BJ (cell line): Measurements from ENCODE around the gene LSP1. TPM values are rescaled to one million over a fixed set of nuclear protein-coding genes. Genes with fewer than 3 reads are reported as not detected.
A peak's percentile ranks its signal among the peaks of the same experiment; 100 is the strongest.

Experiments
- CTCF ChIA-PET: fragments of 350-600 bp; formaldehyde crosslinking; extraction: SDS; loops from one replicate; lab custom pipeline; 2021; ENCODE audit warnings: antibody characterized with exemption, inconsistent platforms; lab: Yijun Ruan, JAX
- POLR2A ChIA-PET: fragments of 300-600 bp; sonication (Branson Sonifier 250); formaldehyde crosslinking; extraction: SDS; loops from one replicate; lab custom pipeline; 2021; ENCODE audit warnings: antibody characterized with exemption; lab: Charles Lee
- DNase-seq: peaks from one replicate; pipeline ENCODE4 v3.0.0-alpha.2; 2011; ENCODE audit warnings: low read depth
- H3K27me3 ChIP-seq: 2 replicates; pipeline ENCODE4 v1.6.0; 2011; ENCODE audit warnings: low read length; ENCODE audit not compliant: control insufficient read depth, insufficient read depth
- H3K36me3 ChIP-seq: 2 replicates; pipeline ENCODE4 v1.5.1; 2011; ENCODE audit warnings: low read length; ENCODE audit not compliant: control insufficient read depth, insufficient read depth
- H3K4me3 ChIP-seq: 2 replicates; pipeline ENCODE4 v1.5.1; 2011; ENCODE audit warnings: low read depth, mild to moderate bottlenecking, control low read depth, low read length
- CTCF ChIP-seq: IDR thresholded peaks from 2 replicates; pipeline ENCODE4 v1.5.1; 2011; ENCODE audit warnings: low read depth, mild to moderate bottlenecking, control low read depth, inconsistent platforms, low read length, moderate library complexity; ENCODE audit not compliant: insufficient read depth
- polyA plus RNA-seq: library from polyadenylated mRNA; depleted of rRNA; stranded (reverse); fragments of >200 nt; gene quantifications from 2 replicates; pipeline ENCODE4 v1.2.3, GENCODE V29; 2011

LSP1 gene
- polyA plus RNA-seq, 1 experiment, result not detected

DNA sequence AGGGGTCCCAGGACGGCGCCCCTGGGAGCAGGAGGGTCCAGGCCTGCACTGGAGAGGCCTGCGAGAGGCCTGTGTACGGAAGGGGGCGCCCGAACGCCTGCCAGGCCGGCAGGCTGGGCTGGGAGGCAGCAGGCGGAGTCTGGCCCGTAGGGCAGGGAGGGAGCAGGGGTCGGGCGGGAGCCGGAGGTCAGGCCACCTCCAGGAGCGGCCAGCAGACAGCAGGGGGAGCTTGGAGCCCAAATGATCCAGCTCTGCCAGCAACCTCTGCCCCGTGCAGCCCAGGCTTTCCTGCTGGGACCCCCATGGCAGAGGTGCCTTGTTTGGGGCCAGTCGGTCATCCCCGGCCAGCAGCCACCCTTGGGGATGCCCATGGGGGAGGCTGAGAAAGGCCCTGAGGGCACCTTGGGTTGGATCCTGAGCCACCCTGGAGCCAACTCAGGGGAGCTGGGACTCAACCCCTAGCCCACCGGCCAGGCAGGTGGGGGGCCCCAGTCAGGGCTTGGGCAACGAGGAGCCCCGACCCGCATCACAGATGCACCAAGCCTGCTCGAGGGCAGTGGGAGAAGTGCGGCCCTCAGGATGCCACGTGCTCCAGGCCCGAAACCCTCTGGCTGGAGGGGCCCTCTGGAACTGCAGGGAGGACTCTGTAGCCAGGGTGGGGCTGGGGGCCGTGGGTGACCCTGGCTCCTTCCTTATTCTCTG lies 27.7 kb upstream of the LSP1 start:
- no peak for TF ChIP-seq CTCF
- H3K4me3 ChIP-seq, result no peak overlapping the region
- no peaks in the 10 kb centered on the region for H3K27me3 ChIP-seq
- no peaks in the 10 kb centered on the region for H3K36me3 ChIP-seq
- ChIA-PET POLR2A (no interaction called here), CTCF (interaction anchor here (13.1 kb wide), 1 partner anchor 133 kb away, joined by 510 read pairs; no protein-coding TSS in a partner anchor)
- no peak for DNase-seq

DNA sequence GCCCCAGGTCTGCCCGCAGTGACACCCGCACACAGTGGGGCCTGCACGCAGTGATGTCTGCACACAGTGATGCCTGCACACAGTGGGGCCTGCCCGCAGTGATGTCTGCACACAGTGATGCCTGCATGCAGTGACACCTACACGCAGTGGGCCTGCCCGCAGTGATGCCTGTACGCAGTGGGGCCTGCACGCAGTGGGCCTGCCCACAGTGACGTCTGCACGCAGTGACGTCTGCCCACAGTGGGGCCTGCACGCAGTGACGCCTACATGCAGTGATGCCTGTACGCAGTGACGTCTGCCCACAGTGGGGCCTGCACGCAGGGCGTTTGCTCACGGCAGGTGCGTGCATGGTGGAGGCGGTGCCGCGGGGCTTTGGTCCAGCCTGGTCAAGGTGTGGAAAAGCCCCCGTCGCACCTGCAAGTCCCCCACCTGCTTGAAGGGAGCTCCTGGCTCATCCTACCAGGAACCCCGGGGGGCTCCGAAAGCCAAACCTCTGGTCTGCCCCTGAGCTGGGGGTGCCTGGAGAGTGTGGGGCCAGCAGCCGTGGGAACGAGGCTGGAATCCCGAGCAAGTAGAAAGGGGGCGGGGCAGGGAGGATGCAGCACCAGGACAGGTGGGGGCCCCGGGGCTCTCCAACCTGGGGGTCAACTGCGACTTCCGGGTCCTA lies 27.0 kb upstream of the LSP1 start:
- ChIA-PET CTCF (interaction anchor here (1.2 to 13.1 kb wide), 2 partner anchors 134 to 176 kb away, joined by 4 to 510 read pairs; no protein-coding TSS in a partner anchor), POLR2A (no interaction called here)
- no peaks in the 10 kb centered on the region for H3K27me3 ChIP-seq
- DNase-seq, result no peak
- no peaks in the 10 kb centered on the region for H3K36me3 ChIP-seq
- no peak for TF ChIP-seq CTCF
- no peak overlapping the region for H3K4me3 ChIP-seq

- Histone ChIP-seq H3K4me3 (no peak overlapping the region), H3K36me3 (no peaks in the 10 kb centered on the region), H3K27me3 (0 out of 2 replicates have a peak, but pooled peaks cover 2% of the 10 kb centered on the region)
- CTCF ChIA-PET, result interaction anchor here (0.6 to 13.1 kb wide), 3 partner anchors 125 to 175 kb away, joined by 3 to 510 read pairs (median 4); no protein-coding TSS in a partner anchor
- POLR2A ChIA-PET, result no interaction called here
- DNase-seq, result no peak
- 0 out of 2 replicates have a peak, but pooled peaks have one; percentile 18 for TF ChIP-seq CTCF
These were observed 26.3 kb upstream of the LSP1 start for GRCh38 chr11:1826552-1827094.

- no peak for DNase-seq
- TF ChIP-seq CTCF, result peak; percentile 6; the same call in 1 of the 2 replicates
- Histone ChIP-seq H3K27me3 (0 out of 2 replicates have a peak, but pooled peaks cover 2% of the 10 kb centered on the region), H3K36me3 (no peaks in the 10 kb centered on the region), H3K4me3 (no peak overlapping the region)
- ChIA-PET POLR2A (no interaction called here), CTCF (interaction anchor here (0.6 to 13.1 kb wide), 6 partner anchors 55 to 175 kb away, joined by 3 to 510 read pairs (median 6); no protein-coding TSS in a partner anchor)
These were observed 25.6 kb upstream of the LSP1 start for GRCh38 chr11:1827095-1827813.
